ENCODE measurements around the gene OR10H4.
"Not testable (repeated sequence)": the region's sequence is repeated elsewhere in the genome, so short reads cannot be mapped to it uniquely, and the experiment has no call there.

Gene OR10H4

GRCh38 chr19:15948223-15949058, at the start of gene OR10H4:
Gene OR10H4, plus strand, starts transcription at chr19:15949008. Its CDS starts 0 bp downstream, at chr19:15949008.
- no peak for DNase-seq

GRCh38 chr19:15899561-15899960, 49.2 kb upstream of the OR10H4 start:
- not testable (repeated sequence) for DNase-seq

- DNase-seq, result not testable (repeated sequence)
These were observed 48.8 kb upstream of the OR10H4 start for GRCh38 chr19:15900032-15900431.

DNA sequence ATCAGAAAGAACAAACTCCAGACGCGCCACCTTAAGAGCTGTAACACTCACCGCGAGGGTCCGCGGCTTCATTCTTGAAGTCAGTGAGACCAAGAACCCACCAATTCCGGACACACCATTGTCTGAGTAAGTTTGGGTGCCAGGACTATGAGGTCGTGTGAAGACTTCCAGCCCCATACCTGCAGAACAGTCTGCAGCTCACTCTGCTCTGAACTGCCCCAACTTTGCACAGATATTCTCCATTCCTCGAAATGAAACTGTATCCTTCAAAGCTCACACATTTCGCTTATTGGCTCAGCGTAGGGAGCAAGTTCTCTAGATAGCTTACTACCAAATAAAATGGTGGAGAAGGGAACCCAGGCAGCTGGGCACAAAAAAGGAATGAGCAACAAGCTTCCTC, 48.3 kb upstream of the OR10H4 start:
- DNase-seq, result no peak

- DNase-seq, result no peak
These were observed 46.6 kb upstream of the OR10H4 start for GRCh38 chr19:15902254-15902653.

DNA sequence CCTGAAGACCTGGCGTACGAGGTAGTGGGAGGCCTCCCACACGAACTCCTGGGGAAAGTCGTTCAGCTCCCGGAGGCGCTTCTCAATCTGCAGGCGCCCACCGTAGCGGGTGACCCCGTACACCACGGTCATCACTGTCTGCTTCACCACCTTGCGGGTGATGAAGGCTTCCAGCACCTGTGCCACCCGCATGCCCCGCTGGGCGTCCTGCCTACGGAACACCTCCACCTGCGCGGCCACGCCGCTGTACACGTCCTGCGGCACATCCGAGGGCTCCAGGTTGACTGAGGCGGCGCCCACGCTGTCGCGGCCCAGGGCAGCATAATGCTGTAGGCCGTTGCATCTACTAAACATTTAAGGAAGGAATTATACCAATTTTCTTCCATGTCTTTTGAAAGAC, 45.9 kb upstream of the OR10H4 start:
- not testable (repeated sequence) for DNase-seq

DNA sequence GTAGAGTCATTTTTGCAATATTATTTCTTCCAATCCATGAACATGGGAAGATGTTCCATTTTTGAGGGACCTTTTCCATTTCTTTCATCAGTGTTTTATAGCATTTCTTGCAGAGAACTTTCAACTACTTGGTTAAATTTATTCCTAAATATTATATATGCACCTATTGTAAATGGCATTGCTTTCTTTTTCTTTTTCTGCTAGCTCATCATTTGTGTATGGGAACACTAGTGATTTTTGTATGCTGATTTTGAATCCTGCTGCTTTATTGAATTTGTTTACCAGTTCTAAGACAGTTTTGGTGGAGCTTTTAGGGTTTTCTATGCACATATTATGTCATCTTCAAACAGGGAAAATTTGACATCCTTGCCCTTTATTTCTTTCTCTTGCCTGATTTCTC, 43.8 kb upstream of the OR10H4 start:
- no peak for DNase-seq

GRCh38 chr19:15911599-15912235, 37.1 kb upstream of the OR10H4 start:
- DNase-seq, result no peak

GRCh38 chr19:15913384-15913783, 35.4 kb upstream of the OR10H4 start:
- DNase-seq, result no peak

DNA sequence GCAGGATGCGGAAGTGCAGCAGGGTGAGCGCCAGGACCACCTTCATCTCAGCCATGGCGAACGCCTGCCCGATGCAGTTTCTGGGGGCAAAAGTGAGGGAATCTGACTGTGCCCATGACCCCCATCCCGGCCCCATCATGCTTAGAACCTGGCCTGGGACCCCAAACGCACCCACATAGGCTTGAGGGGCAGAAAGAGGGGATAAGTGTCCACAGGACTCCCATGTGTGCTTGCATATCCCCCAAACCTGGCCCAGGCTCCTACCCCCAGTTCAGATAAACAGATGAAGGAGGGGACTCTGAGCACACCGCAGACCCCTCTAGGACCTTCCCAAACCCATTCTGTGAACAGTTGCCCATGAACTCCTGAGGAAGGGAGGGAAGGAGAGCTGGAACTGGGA, 35.0 kb upstream of the OR10H4 start:
- no peak for DNase-seq

DNA sequence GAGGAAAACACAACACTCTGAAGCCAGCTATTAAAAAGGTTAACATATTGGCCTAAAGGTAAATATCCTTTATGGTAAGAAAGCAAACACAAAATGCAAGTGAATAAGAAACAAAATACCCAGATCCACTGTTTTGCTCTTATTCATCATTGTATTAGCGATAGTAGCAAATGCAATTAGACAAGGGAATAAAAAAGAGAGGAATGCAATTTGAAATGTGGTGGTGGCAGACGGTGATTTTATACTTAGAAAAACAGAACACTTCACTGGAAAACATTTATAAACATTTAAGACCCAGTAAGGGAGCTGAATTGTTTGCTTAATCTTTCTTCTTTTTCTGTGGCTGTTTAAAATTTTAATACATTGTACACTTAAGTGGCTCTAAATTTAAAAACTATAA, 33.7 kb upstream of the OR10H4 start:
- DNase-seq, result no peak

DNA sequence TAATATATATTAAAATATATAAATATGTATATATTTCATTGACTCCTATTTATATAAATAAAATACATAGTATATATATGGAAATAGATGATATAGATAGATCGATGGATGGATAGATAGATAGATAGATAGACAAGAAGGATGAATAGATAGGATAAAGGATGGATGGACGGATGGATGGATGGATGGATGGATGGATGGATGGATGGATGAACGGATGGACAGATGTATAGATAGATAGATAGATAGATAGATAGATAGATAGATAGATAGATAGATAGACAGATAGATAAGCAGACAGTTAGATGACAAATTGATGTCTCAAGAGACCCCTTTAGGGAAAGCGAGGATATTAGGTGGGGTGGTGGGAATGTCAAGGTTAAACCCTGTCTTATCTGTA, 29.6 kb upstream of the OR10H4 start:
- no peak for DNase-seq

DNA sequence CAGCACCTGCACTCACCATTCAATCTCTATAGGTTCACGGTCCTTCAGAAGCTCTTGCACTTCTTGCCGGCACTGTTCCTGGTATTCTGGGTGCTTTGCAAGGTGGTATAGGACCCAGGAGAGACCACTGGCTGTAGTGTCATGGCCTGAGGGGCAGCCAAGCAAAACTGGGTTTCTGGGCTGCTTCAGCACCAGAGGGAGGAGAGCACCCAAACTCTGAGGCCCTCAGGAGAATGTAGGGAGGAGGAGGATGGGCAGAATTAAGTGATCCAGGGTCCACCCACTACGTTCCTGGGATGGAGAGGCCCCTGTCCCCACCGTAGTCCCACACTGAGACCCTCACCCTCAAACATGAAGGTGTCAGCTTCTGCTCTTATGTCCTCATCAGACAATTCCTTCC, 26.8 kb upstream of the OR10H4 start:
- DNase-seq, result no peak

DNA sequence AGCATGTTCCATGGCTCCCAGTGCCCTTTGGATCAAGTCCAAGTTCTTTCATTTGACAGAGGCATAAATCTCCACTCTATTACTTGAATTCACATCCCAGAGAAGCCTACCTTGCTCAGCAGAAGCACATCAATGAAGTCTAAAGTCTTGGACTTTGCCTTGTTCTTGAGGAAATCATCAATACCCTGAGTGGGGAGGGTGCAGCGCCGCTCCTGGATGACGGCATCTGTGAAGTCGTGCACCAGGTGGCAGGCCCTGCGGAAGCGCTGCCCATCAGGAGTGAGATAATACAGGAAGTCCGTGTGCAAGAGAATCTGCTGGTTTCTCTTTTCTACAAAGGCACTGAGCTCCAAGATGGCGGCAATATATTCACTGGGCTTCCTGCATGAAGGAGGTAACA, 25.1 kb upstream of the OR10H4 start:
- no peak for DNase-seq

- DNase-seq, result no peak
These were observed 22.3 kb upstream of the OR10H4 start for GRCh38 chr19:15926484-15926883.

DNA sequence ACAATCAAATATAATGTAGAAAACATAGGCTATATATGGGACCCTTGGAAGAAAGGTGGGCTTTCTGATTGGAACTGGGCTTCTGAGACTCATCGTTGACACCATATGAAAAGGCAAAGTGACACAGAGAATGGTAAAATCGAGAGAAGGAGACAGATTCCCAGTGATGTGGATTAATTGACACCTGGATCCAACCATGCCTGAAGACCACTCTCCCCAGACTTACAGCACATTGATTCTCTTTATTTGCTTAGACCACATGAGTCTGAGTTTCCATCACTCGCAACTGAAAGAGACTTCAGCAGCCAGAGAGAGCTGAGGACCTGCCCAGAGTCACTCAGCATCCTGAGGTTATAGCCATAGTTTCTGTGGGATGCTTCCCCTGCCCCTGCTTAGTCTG, 20.5 kb upstream of the OR10H4 start:
- DNase-seq, result no peak

GRCh38 chr19:15933761-15934331, 15.0 kb upstream of the OR10H4 start:
- peak in 3 of 51 donors; percentile 9 to 19 (median 11) for DNase-seq

DNA sequence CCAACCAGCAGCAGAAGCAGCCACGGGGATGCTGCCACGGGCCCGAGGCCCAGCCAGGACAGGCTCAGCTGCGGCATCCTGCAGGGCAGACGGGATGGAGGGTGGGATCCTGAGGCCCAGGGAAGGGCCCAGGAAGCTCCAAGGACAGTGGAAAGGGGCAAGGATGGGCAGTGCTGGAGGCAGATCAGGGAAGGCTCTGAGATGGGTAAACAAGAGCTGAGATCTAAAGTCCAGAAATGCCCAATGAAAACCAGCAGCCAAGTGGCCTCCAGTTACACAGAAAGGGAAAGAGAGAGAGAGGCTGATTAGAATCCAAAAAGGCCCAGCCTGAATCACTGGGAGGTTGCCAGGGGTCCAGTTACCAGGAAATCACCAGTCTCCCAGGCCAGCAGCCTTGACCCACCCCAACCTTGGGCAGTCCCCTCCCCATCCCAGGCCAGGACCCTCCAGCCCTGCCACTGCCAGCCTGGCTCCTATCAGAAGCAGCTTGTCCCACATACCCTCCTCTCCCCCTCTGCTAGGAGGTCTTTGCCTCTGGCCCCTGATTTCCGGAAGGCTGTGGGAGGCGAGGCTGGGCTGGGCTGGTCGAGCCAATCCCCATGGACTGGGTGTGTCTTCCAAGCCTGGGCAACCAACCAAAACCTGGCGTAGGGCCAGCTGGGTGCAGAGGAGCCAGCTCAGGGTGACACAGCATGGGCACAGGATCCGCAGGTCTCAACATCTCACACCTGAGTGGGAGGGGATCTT, 14.3 kb upstream of the OR10H4 start, which contains the start of gene CYP4F11:
Gene CYP4F11, minus strand, starts transcription at position 198 of the 747 bp plus-strand sequence. Its CDS starts 121 bp downstream, at position 77.
- peak in 44 of 51 donors; percentile 4 to 78 (median 54) for DNase-seq

- DNase-seq, result peak in 2 of 51 donors; percentile 30 to 31
These were observed 13.6 kb upstream of the OR10H4 start for GRCh38 chr19:15935167-15935702.

GRCh38 chr19:15936173-15936572, 12.6 kb upstream of the OR10H4 start:
- DNase-seq, result no peak

DNA sequence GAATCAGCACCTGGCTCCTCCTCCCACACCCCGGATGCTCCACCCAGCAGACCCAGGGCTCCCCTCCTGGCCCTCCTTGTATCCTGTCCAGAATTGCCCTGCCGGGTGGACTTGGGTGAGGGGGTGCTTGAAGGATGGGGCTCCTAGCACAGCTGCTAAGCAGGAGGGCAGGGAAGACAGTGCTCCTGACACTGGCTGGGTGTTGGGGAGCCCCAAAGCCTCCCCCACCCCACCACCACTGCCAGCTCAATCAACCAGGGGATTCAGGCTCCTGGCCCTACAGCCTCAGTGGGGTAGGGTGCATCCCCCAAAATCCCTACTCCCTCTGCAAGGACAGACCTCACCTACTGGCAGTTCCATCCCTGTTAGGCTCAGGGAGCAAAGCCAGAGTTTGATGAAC, 11.9 kb upstream of the OR10H4 start:
- no peak for DNase-seq

GRCh38 chr19:15937771-15938170, 11.0 kb upstream of the OR10H4 start:
- DNase-seq, result no peak

All from hypothalamus (tissue), 51 donors.